ENCODE data around the gene MARCHF3. TPM values are rescaled to one million over a fixed set of nuclear protein-coding genes. Genes with fewer than 3 reads are reported as not detected.

Gene MARCHF3
- polyA plus RNA-seq, 1 donor from 2014 or later: 3.9 TPM

DNA sequence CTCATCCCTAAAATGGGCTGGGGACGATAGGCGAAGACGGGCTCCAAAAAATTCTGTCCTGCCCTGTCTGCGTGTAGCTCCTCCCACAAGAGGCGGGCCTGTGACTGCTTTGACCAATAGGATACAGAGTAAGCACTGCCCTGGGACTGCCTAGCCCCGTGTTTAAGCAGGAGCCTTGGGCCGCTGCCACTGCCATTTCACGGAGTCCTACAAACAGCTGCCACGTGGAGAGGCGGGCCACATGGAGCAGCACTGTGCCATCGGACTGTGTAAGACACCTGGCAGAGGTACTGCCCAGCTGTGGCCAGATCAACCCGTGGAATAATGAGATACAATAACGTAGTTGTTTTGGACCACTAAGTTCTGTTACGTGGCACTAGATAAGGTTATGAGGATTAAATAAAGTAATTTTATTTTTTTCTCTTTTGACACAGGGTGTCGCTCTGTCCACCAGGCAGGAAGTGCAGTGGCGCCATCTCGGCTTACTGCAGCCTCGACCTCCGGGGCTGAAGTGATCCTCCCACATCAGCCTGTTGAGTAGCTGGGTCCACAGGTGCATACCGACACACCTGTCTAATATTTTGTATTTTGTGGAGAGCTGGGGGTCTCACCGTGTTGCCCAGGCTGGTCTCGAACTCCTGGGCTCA lies 166.2 kb downstream of the MARCHF3 start:
- H3K79me2 ChIP-seq (replicated peaks; ENCODE audit: insufficient read depth, low read length): no peaks in the 10 kb centered on the region
- no peak overlapping the region for H3K4me3 ChIP-seq (ENCODE audit: low read length)
- H3K36me3 ChIP-seq (ENCODE audit: insufficient read depth, low read length): no peaks in the 10 kb centered on the region
- peaks cover 3% of the 10 kb centered on the region for H3F3A ChIP-seq (ENCODE audit: insufficient read depth, low read length, poor library complexity, severe bottlenecking)
- H3K27ac ChIP-seq (ENCODE audit: low read length): no peak overlapping the region
- H2AFZ ChIP-seq (ENCODE audit: low read depth, low read length): no peak overlapping the region
- H3K9me3 ChIP-seq (ENCODE audit: low read length): no peaks in the 10 kb centered on the region
- no peaks in the 10 kb centered on the region for H4K20me1 ChIP-seq (ENCODE audit: insufficient read depth)
- no peak overlapping the region for H3K4me2 ChIP-seq (ENCODE audit: low read length)
- no peaks in the 10 kb centered on the region for H3K27me3 ChIP-seq (ENCODE audit: insufficient read depth, low read depth, low read length)
- no peak overlapping the region for H3K9ac ChIP-seq (ENCODE audit: low read length)
- no peak for TF ChIP-seq POLR2AphosphoS5 (IDR thresholded peaks at IDR 0.05)
- TF ChIP-seq EP300 (conservative IDR thresholded peaks at IDR 0.05; ENCODE audit: poor library complexity, severe bottlenecking): no peak
- TF ChIP-seq, protein P1, sequence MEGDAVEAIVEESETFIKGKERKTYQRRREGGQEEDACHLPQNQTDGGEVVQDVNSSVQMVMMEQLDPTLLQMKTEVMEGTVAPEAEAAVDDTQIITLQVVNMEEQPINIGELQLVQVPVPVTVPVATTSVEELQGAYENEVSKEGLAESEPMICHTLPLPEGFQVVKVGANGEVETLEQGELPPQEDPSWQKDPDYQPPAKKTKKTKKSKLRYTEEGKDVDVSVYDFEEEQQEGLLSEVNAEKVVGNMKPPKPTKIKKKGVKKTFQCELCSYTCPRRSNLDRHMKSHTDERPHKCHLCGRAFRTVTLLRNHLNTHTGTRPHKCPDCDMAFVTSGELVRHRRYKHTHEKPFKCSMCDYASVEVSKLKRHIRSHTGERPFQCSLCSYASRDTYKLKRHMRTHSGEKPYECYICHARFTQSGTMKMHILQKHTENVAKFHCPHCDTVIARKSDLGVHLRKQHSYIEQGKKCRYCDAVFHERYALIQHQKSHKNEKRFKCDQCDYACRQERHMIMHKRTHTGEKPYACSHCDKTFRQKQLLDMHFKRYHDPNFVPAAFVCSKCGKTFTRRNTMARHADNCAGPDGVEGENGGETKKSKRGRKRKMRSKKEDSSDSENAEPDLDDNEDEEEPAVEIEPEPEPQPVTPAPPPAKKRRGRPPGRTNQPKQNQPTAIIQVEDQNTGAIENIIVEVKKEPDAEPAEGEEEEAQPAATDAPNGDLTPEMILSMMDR (IDR thresholded peaks at IDR 0.05; ENCODE audit: poor library complexity, severe bottlenecking): no peak
- no peak for TF ChIP-seq TAF1 (IDR thresholded peaks at IDR 0.05; ENCODE audit: low read depth)
- TF ChIP-seq, protein P2, sequence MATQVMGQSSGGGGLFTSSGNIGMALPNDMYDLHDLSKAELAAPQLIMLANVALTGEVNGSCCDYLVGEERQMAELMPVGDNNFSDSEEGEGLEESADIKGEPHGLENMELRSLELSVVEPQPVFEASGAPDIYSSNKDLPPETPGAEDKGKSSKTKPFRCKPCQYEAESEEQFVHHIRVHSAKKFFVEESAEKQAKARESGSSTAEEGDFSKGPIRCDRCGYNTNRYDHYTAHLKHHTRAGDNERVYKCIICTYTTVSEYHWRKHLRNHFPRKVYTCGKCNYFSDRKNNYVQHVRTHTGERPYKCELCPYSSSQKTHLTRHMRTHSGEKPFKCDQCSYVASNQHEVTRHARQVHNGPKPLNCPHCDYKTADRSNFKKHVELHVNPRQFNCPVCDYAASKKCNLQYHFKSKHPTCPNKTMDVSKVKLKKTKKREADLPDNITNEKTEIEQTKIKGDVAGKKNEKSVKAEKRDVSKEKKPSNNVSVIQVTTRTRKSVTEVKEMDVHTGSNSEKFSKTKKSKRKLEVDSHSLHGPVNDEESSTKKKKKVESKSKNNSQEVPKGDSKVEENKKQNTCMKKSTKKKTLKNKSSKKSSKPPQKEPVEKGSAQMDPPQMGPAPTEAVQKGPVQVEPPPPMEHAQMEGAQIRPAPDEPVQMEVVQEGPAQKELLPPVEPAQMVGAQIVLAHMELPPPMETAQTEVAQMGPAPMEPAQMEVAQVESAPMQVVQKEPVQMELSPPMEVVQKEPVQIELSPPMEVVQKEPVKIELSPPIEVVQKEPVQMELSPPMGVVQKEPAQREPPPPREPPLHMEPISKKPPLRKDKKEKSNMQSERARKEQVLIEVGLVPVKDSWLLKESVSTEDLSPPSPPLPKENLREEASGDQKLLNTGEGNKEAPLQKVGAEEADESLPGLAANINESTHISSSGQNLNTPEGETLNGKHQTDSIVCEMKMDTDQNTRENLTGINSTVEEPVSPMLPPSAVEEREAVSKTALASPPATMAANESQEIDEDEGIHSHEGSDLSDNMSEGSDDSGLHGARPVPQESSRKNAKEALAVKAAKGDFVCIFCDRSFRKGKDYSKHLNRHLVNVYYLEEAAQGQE (IDR thresholded peaks at IDR 0.05; ENCODE audit: borderline replicate concordance): no peak
- no peak for TF ChIP-seq MXI1 (conservative IDR thresholded peaks at IDR 0.05; ENCODE audit: poor library complexity, severe bottlenecking)
- TF ChIP-seq SMC3 (conservative IDR thresholded peaks at IDR 0.05; ENCODE audit: poor library complexity): no peak
- no peak for TF ChIP-seq RAD21 (conservative IDR thresholded peaks at IDR 0.05)
- no peak for TF ChIP-seq EZH2 (IDR thresholded peaks at IDR 0.05; ENCODE audit: borderline replicate concordance, insufficient read depth, low read length, poor library complexity, severe bottlenecking)
- H3K9me2 ChIP-seq (ENCODE audit: insufficient read depth, low read length): no peaks in the 10 kb centered on the region

DNA sequence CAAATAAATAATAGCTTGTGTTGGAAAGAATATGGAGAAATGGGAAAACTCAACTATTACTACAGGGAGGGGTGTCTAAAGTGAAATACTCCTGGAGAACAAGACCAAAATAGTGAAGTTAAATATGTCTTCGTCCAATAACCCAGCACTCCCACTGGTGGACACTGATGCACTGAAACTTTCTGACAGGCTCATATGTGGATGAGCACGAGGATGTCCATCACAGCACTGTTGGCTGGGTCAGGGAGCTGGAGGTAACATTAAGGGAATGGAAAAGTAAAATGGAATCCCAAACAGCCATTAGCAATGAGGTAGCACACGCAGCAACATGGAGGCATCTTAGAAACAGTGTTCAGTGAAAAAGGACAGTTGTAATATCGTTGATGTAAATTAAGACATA lies 167.0 kb downstream of the MARCHF3 start:
- H3K4me2 ChIP-seq (ENCODE audit: low read length): no peak overlapping the region
- no peaks in the 10 kb centered on the region for H3K36me3 ChIP-seq (ENCODE audit: insufficient read depth, low read length)
- no peak for TF ChIP-seq SMC3 (conservative IDR thresholded peaks at IDR 0.05; ENCODE audit: poor library complexity)
- no peak for TF ChIP-seq POLR2AphosphoS5 (IDR thresholded peaks at IDR 0.05)
- TF ChIP-seq EZH2 (IDR thresholded peaks at IDR 0.05; ENCODE audit: borderline replicate concordance, insufficient read depth, low read length, poor library complexity, severe bottlenecking): no peak
- TF ChIP-seq, protein P2 (IDR thresholded peaks at IDR 0.05; ENCODE audit: borderline replicate concordance): no peak
- no peak for TF ChIP-seq MXI1 (conservative IDR thresholded peaks at IDR 0.05; ENCODE audit: poor library complexity, severe bottlenecking)
- no peak for TF ChIP-seq RAD21 (conservative IDR thresholded peaks at IDR 0.05)
- TF ChIP-seq, protein P1 (IDR thresholded peaks at IDR 0.05; ENCODE audit: poor library complexity, severe bottlenecking): no peak
- TF ChIP-seq TAF1 (IDR thresholded peaks at IDR 0.05; ENCODE audit: low read depth): no peak
- TF ChIP-seq EP300 (conservative IDR thresholded peaks at IDR 0.05; ENCODE audit: poor library complexity, severe bottlenecking): no peak
- H3F3A ChIP-seq (ENCODE audit: insufficient read depth, low read length, poor library complexity, severe bottlenecking): peaks cover 1% of the 10 kb centered on the region
- H4K20me1 ChIP-seq (ENCODE audit: insufficient read depth): no peaks in the 10 kb centered on the region
- no peak overlapping the region for H3K4me3 ChIP-seq (ENCODE audit: low read length)
- no peaks in the 10 kb centered on the region for H3K9me2 ChIP-seq (ENCODE audit: insufficient read depth, low read length)
- no peak overlapping the region for H2AFZ ChIP-seq (ENCODE audit: low read depth, low read length)
- H3K27ac ChIP-seq (ENCODE audit: low read length): no peak overlapping the region
- H3K9me3 ChIP-seq (ENCODE audit: low read length): no peaks in the 10 kb centered on the region
- no peak overlapping the region for H3K9ac ChIP-seq (ENCODE audit: low read length)
- H3K27me3 ChIP-seq (ENCODE audit: insufficient read depth, low read depth, low read length): no peaks in the 10 kb centered on the region
- no peaks in the 10 kb centered on the region for H3K79me2 ChIP-seq (replicated peaks; ENCODE audit: insufficient read depth, low read length)

All from neural cell (in vitro differentiated cells).